Endothelial cell of umbilical vein (primary cell): ENCODE data around the gene M1AP. TPM values are rescaled to one million over a fixed set of nuclear protein-coding genes. Genes with fewer than 3 reads are reported as not detected.

Experiments used
- BruUV-seq: library from RNA; stranded (reverse); fragments of 400-500 nt; replicated peaks from 2 replicates; lab custom pipeline; 2021; lab: Mats Ljungman, UMichigan
- CTCF ChIA-PET: fragments of 300-600, 350-600 bp; sonication (Branson Sonifier 250); formaldehyde crosslinking; loops from one replicate; lab custom pipeline; 2021; ENCODE audit warnings: antibody characterized with exemption, inconsistent platforms; lab: Charles Lee
- POLR2A ChIA-PET: fragments of 300-600, 350-600 bp; sonication (Branson Sonifier 250); formaldehyde crosslinking; loops from one replicate; lab custom pipeline; 2021; ENCODE audit warnings: antibody characterized with exemption, inconsistent platforms; lab: Charles Lee
- DNase-seq: peaks from one replicate; pipeline ENCODE4 v3.0.0-alpha.2; 2011; ENCODE audit warnings: low read depth, low spot score
- FAIRE-seq: peaks from 2 replicates; lab custom pipeline; 2011; peaks lifted over from hg19 to GRCh38; lab: Jason Lieb, UNC
- H2AFZ ChIP-seq: 2 replicates; pipeline ENCODE4 v1.6.0; 2012; ENCODE audit warnings: low read depth, low read length, control low read depth, inconsistent platforms
- H3K27ac ChIP-seq: 2 replicates; pipeline ENCODE4 v1.5.1; 2011; ENCODE audit warnings: low read depth, mild to moderate bottlenecking, control low read depth, low read length, moderate library complexity; ENCODE audit not compliant: insufficient read depth
- H3K27me3 ChIP-seq, 2 experiments: 2 replicates each; pipeline versions ENCODE4 v1.6.0 to v1.6.1; 2011; ENCODE audit warnings: low read length in 2 of 2, mixed read lengths in 1 of 2; ENCODE audit not compliant: control insufficient read depth in 2 of 2, insufficient read depth in 2 of 2
- H3K36me3 ChIP-seq, 2 experiments: 2 replicates in 1 of 2; 3 replicates in 1 of 2; pipeline ENCODE4 v1.5.1; 2011; ENCODE audit warnings: low read length in 2 of 2, mild to moderate bottlenecking in 1 of 2, moderate library complexity in 1 of 2; ENCODE audit not compliant: control insufficient read depth in 2 of 2, insufficient read depth in 2 of 2; ENCODE audit errors: extremely low read depth in 1 of 2
- H3K4me1 ChIP-seq: 3 replicates; pipeline ENCODE4 v1.5.1; 2011; ENCODE audit warnings: mild to moderate bottlenecking, low read length; ENCODE audit not compliant: control insufficient read depth, insufficient read depth; ENCODE audit errors: extremely low read depth
- H3K4me2 ChIP-seq: 2 replicates; pipeline ENCODE4 v1.6.1; 2011; ENCODE audit warnings: low read length, control low read depth, mixed read lengths; ENCODE audit not compliant: insufficient read depth
- H3K4me3 ChIP-seq, 3 experiments: fragments of 200-600 bp in 1 of 3; sonication (generic), shearing (Covaris generic) in 1 of 3; replicated peaks in 1 of 3; 2 replicates each; pipeline ENCODE4 v1.5.1; 2011 to 2016; ENCODE audit warnings: control low read depth in 3 of 3, low read length in 3 of 3, mild to moderate bottlenecking in 2 of 3, inconsistent platforms in 1 of 3, low read depth in 1 of 3, moderate library complexity in 1 of 3; ENCODE audit not compliant: insufficient read depth in 1 of 3
- H3K79me2 ChIP-seq: 2 replicates; pipeline ENCODE4 v1.6.0; 2012; ENCODE audit warnings: low read length, inconsistent platforms; ENCODE audit not compliant: control insufficient read depth, insufficient read depth
- H3K9ac ChIP-seq: replicated peaks from 2 replicates; pipeline ENCODE3; 2011; ENCODE audit warnings: low read length, control low read depth; ENCODE audit not compliant: insufficient read depth; ENCODE audit errors: extremely low read depth
- H3K9me1 ChIP-seq: replicated peaks from 3 replicates; pipeline ENCODE4 v1.6.0; 2011; ENCODE audit warnings: mild to moderate bottlenecking, low read length; ENCODE audit not compliant: control insufficient read depth, insufficient read depth; ENCODE audit errors: extremely low read depth
- H3K9me3 ChIP-seq: replicated peaks from 2 replicates; pipeline ENCODE4 v1.5.1; 2012; ENCODE audit warnings: low read length, inconsistent platforms; ENCODE audit not compliant: control insufficient read depth, insufficient read depth
- H4K20me1 ChIP-seq: replicated peaks from 2 replicates; pipeline ENCODE3; 2011; ENCODE audit warnings: mild to moderate bottlenecking, low read length; ENCODE audit not compliant: control insufficient read depth, insufficient read depth; ENCODE audit errors: extremely low read depth
- EZH2 ChIP-seq: IDR thresholded peaks from 2 replicates; pipeline ENCODE4 v1.6.1; 2012; ENCODE audit warnings: borderline replicate concordance, low read depth, mild to moderate bottlenecking, moderate library complexity, low read length, inconsistent platforms; ENCODE audit not compliant: severe bottlenecking
- JUN ChIP-seq: IDR thresholded peaks from 2 replicates; pipeline ENCODE4 v1.6.1; 2011; ENCODE audit warnings: borderline replicate concordance, low read depth; ENCODE audit not compliant: insufficient read length, insufficient read depth
- MYC ChIP-seq: IDR thresholded peaks from one replicate; pipeline ENCODE4 v1.6.1; 2011; ENCODE audit warnings: mild to moderate bottlenecking, low read depth, low read length
- POLR2A ChIP-seq: IDR thresholded peaks from 2 replicates; pipeline ENCODE4 v1.6.1; 2012; ENCODE audit warnings: low read depth, mild to moderate bottlenecking, control low read depth, low read length
- POLR2AphosphoS5 ChIP-seq: IDR thresholded peaks from 2 replicates; pipeline ENCODE4 v1.6.1; 2012; ENCODE audit warnings: low read depth, mild to moderate bottlenecking, control low read depth, low read length, moderate library complexity; ENCODE audit not compliant: insufficient read depth
- dilution Hi-C: fragments of 300-500 bp; cut with MboI; formaldehyde crosslinking; loops from one replicate; pipeline ENCODE4 v1.15.0; 2019; ENCODE audit warnings: low sequenced_read_pairs; ENCODE audit not compliant: extremely low pct_ligation_motif_present
- intact Hi-C: fragments of 100-400 bp; cut with micrococcal nuclease; formaldehyde crosslinking; loops from one replicate; pipeline ENCODE4 v1.10.0; 2022
- polyA plus RNA-seq, 4 experiments: library from polyadenylated mRNA; depleted of rRNA in 3 of 4; stranded (reverse) in 3 of 4; unstranded in 1 of 4; fragments of >200 nt; gene quantifications; 2 replicates each; pipeline versions ENCODE4 v1.2.1 to v1.2.3, GENCODE V29; 2011 to 2012; ENCODE audit warnings: missing spikeins in 1 of 4
- total RNA-seq: library from RNA; stranded (reverse); gene quantifications from 2 replicates; pipeline ENCODE4 v1.2.3, GENCODE V29; 2021
- TF ChIP-seq, protein P1 (sequence below), 2 donors: IDR thresholded peaks; 1 replicate in 1 of 2; 2 replicates in 1 of 2; pipeline ENCODE4 v1.5.1; 2011; ENCODE audit warnings: low read length in 2 of 2, mild to moderate bottlenecking in 2 of 2, moderate library complexity in 2 of 2, control low read depth in 1 of 2, inconsistent platforms in 1 of 2, low read depth in 1 of 2; ENCODE audit not compliant: insufficient read depth in 1 of 2; ENCODE audit errors: extremely low read depth in 1 of 2
- TF ChIP-seq, protein P2 (sequence below): IDR thresholded peaks from 2 replicates; pipeline ENCODE4 v1.6.1; 2011; ENCODE audit not compliant: insufficient read depth, insufficient read length

The M1AP gene
- total and polyA plus RNA-seq, 2 donors (not counting 3 experiments of a cell fraction or from before 2014, with no cell fraction given): 0.04 TPM; not detected in 1

DNA sequence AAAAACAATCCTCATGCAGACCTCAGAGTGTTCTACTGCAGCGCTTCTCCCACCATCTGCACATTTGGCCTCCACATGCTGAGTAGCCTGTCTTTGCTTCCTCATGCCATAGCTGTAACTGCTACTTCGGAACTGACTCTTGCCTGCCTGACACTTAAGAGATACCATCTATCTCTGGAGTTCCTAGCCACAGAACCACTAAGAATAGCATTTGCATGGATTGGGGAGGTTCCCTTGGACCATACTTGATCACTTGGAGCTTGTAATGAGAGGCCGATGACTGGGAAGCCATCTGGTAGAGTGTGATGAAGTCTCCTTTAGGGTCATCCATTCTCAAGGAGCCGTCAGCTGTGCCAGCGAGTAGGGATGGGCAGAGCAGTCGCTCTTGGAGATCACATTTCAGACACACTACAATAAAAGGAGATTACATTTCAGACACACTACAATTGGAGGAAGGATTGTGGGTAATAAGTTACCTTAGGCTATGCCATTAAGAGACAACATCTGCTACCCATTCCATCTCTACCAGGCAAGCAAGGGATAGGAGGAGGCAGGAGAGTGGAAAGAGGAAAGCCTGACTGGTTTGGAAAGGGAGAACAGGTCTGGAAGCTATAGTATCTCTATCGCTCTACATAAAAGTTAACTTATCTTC lies 71.8 kb downstream of the M1AP start:
- dilution Hi-C loops: no loop called here
- BruUV-seq: no TSS peak
- Histone ChIP-seq H3K9me1 (no peaks in the 10 kb centered on the region), H3K27me3 (peaks cover 2 to 3% of the 10 kb centered on the region in 2 experiments), H3K4me2 (no peak overlapping the region), H3K27ac (no peak overlapping the region), H3K4me1 (peaks cover 7% of the 10 kb centered on the region), H2AFZ (no peak overlapping the region), H3K9ac (no peak overlapping the region), H3K9me3 (no peaks in the 10 kb centered on the region), H3K4me3 (no peak overlapping the region), H4K20me1 (no peaks in the 10 kb centered on the region), H3K36me3 (no peaks in the 10 kb centered on the region), H3K79me2 (no peaks in the 10 kb centered on the region)
- FAIRE-seq: no peak
- ChIA-PET POLR2A (no interaction called here), CTCF (interaction anchor here (0.9 to 1.3 kb wide), 2 partner anchors 8 to 11 kb away, joined by 3 to 5 read pairs; no protein-coding TSS in a partner anchor)
- intact Hi-C loops: no loop called here
- no peak for DNase-seq
- TF ChIP-seq, protein P1, sequence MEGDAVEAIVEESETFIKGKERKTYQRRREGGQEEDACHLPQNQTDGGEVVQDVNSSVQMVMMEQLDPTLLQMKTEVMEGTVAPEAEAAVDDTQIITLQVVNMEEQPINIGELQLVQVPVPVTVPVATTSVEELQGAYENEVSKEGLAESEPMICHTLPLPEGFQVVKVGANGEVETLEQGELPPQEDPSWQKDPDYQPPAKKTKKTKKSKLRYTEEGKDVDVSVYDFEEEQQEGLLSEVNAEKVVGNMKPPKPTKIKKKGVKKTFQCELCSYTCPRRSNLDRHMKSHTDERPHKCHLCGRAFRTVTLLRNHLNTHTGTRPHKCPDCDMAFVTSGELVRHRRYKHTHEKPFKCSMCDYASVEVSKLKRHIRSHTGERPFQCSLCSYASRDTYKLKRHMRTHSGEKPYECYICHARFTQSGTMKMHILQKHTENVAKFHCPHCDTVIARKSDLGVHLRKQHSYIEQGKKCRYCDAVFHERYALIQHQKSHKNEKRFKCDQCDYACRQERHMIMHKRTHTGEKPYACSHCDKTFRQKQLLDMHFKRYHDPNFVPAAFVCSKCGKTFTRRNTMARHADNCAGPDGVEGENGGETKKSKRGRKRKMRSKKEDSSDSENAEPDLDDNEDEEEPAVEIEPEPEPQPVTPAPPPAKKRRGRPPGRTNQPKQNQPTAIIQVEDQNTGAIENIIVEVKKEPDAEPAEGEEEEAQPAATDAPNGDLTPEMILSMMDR (IDR thresholded peaks at IDR 0.05; ENCODE audit: extremely low read depth in 1 of 2, insufficient read depth in 1 of 2, low read depth in 1 of 2, low read length in 2 of 2): no peak
- TF ChIP-seq EZH2: no peak

DNA sequence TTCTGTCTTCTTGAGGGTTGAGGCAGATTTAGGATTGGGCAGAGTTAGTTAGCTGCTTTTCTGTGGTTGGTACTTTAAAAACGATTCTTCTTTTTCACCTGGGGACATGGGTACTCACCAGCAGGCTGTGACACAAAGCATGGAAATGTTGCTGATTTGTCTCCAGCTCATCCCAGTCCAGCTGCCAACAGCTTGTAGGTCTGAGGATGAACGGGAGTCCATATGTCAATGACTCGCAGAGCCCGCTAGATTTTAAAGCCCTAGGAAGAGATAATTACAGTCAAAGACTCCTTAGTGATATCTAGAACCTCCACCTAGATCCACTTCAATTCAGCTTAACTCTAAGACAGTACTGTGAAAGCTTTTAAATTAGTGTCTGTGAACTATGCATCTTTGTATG lies 72.8 kb downstream of the M1AP start:
- Histone ChIP-seq H3K9me3 (no peaks in the 10 kb centered on the region), H3K9me1 (no peaks in the 10 kb centered on the region), H3K27me3 (peaks cover 2 to 3% of the 10 kb centered on the region in 2 experiments), H3K4me3 (no peak overlapping the region), H4K20me1 (no peaks in the 10 kb centered on the region), H3K27ac (no peak overlapping the region), H3K9ac (no peak overlapping the region), H3K36me3 (no peaks in the 10 kb centered on the region), H3K4me1 (peaks cover 7% of the 10 kb centered on the region), H2AFZ (no peak overlapping the region), H3K4me2 (no peak overlapping the region), H3K79me2 (no peaks in the 10 kb centered on the region)
- no TSS peak for BruUV-seq
- intact Hi-C loops (no loop called here), dilution Hi-C loops (no loop called here)
- TF ChIP-seq, protein P2, sequence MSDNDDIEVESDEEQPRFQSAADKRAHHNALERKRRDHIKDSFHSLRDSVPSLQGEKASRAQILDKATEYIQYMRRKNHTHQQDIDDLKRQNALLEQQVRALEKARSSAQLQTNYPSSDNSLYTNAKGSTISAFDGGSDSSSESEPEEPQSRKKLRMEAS: no peak
- TF ChIP-seq POLR2AphosphoS5: no peak
- no peak for TF ChIP-seq JUN
- no peak for TF ChIP-seq MYC
- TF ChIP-seq POLR2A: no peak
- TF ChIP-seq, protein P1 (IDR thresholded peaks at IDR 0.05; ENCODE audit: extremely low read depth in 1 of 2, insufficient read depth in 1 of 2, low read depth in 1 of 2, low read length in 2 of 2): no peak
- CTCF ChIA-PET: interaction anchor here (1.2 to 1.5 kb wide), 2 partner anchors 8 to 11 kb away, joined by 3 to 6 read pairs; no protein-coding TSS in a partner anchor
- FAIRE-seq: no peak
- POLR2A ChIA-PET: no interaction called here
- no peak for DNase-seq
